ENCODE measurements around the gene AQP7.

The AQP7 gene

DNA sequence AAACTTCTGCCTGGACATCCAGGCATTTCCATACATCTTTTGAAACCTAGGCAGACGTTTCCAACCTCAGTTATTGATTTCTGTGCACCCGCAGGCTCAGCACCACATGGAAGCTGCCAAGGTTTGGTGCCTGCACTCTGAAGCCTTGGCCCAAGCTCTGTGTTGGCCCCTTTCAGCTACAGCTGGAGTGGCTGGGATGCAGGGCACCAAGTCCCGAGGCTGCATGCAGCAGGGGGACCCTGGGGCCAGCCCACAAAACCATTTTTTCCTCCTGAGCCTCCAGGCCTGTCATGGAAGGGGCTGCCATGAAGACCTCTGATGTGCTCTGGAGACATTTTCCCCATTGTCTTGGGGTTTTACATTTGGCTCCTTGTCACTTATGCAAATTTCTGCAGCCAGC lies 62.2 kb downstream of the AQP7 start:
- Histone ChIP-seq H3K9ac (ENCODE audit: low read length) (no peak overlapping the region), H3F3A (ENCODE audit: insufficient read depth) (no peaks in the 10 kb centered on the region), H3K9me2 (replicated peaks; ENCODE audit: insufficient read depth, low read length) (no peaks in the 10 kb centered on the region), H3K27me3 (ENCODE audit: low read length) (no peaks in the 10 kb centered on the region), H3K9me3 (ENCODE audit: insufficient read depth, low read length) (peaks cover 22% of the 10 kb centered on the region; the same call in 1 of the 2 replicates), H3K36me3 (ENCODE audit: low read length) (peaks cover 68% of the 10 kb centered on the region), H3K27ac (ENCODE audit: low read depth, low read length) (no peak overlapping the region), H2AFZ (ENCODE audit: low read depth, low read length, severe bottlenecking) (no peak overlapping the region), H4K20me1 (ENCODE audit: low read depth, low read length) (no peaks in the 10 kb centered on the region), H3K4me3 (ENCODE audit: insufficient read depth, low read length, poor library complexity, severe bottlenecking) (no peak overlapping the region), H3K79me2 (ENCODE audit: insufficient read depth, low read length) (no peaks in the 10 kb centered on the region), H3K4me2 (ENCODE audit: low read depth, low read length, poor library complexity, severe bottlenecking) (no peak overlapping the region)
- no peak for TF ChIP-seq EZH2phosphoT487 (conservative IDR thresholded peaks at IDR 0.05; ENCODE audit: low read length)
- TF ChIP-seq, protein P1, sequence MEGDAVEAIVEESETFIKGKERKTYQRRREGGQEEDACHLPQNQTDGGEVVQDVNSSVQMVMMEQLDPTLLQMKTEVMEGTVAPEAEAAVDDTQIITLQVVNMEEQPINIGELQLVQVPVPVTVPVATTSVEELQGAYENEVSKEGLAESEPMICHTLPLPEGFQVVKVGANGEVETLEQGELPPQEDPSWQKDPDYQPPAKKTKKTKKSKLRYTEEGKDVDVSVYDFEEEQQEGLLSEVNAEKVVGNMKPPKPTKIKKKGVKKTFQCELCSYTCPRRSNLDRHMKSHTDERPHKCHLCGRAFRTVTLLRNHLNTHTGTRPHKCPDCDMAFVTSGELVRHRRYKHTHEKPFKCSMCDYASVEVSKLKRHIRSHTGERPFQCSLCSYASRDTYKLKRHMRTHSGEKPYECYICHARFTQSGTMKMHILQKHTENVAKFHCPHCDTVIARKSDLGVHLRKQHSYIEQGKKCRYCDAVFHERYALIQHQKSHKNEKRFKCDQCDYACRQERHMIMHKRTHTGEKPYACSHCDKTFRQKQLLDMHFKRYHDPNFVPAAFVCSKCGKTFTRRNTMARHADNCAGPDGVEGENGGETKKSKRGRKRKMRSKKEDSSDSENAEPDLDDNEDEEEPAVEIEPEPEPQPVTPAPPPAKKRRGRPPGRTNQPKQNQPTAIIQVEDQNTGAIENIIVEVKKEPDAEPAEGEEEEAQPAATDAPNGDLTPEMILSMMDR (IDR thresholded peaks at IDR 0.05; ENCODE audit: insufficient read depth, low read length, poor library complexity, severe bottlenecking): no peak

Data from SU-DHL-6 (cell line).